Esophagus muscularis mucosa (tissue), 4 donors: ENCODE measurements around the gene AFAP1L2.

Experiments
- EP300 ChIP-seq: sonication (generic); formaldehyde crosslinking; IDR thresholded peaks from one replicate; pipeline ENCODE4 v1.6.1; 2017; ENCODE audit warnings: antibody characterized with exemption
- POLR2AphosphoS5 ChIP-seq, 2 donors: sonication (generic); formaldehyde crosslinking; IDR thresholded peaks; one replicate each; pipeline ENCODE4 v1.6.1; 2017; ENCODE audit warnings: antibody characterized with exemption in 2 of 2
- TF ChIP-seq, protein P1 (sequence below), 3 experiments: fragments of 200-600 bp in 2 of 3; fragments of 450-650 bp in 1 of 3; sonication (generic) in 2 of 3; IDR thresholded peaks; one replicate each; pipeline ENCODE4 v1.5.1; 2017 to 2019; ENCODE audit warnings: antibody characterized with exemption in 3 of 3, mild to moderate bottlenecking in 2 of 3, moderate library complexity in 1 of 3

DNA sequence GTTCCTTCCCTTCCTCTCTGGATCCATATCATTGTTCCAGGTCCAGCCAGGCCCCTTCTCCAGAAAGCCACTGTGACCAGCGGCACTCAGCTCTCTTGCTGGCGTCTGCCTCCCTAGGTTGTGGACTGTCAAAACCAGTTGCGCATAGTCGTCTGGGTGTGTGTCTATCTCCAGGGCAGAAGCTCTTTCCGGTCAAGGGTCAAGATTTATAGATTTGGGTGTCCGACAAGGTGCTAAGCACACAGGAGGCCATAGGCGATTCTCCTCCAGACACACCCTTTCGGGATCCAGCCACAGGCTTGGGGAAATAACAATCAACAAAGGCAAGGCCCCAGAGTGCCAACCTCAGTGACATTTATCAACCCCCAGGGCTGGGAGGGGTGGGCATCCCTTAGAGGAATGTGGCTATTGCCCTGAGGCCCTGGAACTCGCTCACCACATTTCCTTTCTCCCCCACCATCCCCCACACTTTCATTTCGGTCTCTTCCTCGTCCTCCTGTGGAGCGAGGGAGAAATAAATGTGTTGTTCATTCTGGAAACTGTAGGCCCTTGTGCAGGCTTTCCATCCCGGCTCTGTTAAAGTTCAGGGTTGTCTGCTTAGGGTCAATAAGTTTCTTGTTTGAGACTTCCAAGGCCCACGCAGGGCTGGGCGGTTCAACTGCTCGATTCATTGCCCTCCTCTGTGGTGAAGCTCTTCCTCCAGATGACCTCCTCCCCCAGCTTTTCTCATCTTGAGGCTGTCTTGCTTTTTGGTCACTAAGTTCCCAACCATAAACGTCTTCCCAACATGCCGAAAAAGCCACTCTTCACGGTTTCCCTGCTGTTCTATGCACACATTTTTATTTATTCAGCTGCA is 57.9 kb downstream of the AFAP1L2 start:
- TF ChIP-seq EP300 (no peak), POLR2AphosphoS5 (IDR thresholded peaks at IDR 0.05) (no peak)
- TF ChIP-seq, protein P1, sequence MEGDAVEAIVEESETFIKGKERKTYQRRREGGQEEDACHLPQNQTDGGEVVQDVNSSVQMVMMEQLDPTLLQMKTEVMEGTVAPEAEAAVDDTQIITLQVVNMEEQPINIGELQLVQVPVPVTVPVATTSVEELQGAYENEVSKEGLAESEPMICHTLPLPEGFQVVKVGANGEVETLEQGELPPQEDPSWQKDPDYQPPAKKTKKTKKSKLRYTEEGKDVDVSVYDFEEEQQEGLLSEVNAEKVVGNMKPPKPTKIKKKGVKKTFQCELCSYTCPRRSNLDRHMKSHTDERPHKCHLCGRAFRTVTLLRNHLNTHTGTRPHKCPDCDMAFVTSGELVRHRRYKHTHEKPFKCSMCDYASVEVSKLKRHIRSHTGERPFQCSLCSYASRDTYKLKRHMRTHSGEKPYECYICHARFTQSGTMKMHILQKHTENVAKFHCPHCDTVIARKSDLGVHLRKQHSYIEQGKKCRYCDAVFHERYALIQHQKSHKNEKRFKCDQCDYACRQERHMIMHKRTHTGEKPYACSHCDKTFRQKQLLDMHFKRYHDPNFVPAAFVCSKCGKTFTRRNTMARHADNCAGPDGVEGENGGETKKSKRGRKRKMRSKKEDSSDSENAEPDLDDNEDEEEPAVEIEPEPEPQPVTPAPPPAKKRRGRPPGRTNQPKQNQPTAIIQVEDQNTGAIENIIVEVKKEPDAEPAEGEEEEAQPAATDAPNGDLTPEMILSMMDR (IDR thresholded peaks at IDR 0.05) = no peak
